HG03045 (cell line): Measurements from ENCODE around the gene RIBC2.
"Not testable (repeated sequence)": the region's sequence is repeated elsewhere in the genome, so short reads cannot be mapped to it uniquely, and the experiment has no call there.

ENCODE experiments used
- ATAC-seq: cut with Tn5 transposase; IDR thresholded peaks from one replicate; pipeline ENCODE4 v1.9.1; 2021; ENCODE audit warnings: mild to moderate bottlenecking, moderate library complexity; ENCODE audit not compliant: unreplicated experiment

Gene RIBC2

GRCh38 chr22:45424241-45424731 is 10.8 kb downstream of the RIBC2 start:
- no peak for ATAC-seq

- ATAC-seq, result no peak
Measured at GRCh38 chr22:45425101-45425500, 11.6 kb downstream of the RIBC2 start.

DNA sequence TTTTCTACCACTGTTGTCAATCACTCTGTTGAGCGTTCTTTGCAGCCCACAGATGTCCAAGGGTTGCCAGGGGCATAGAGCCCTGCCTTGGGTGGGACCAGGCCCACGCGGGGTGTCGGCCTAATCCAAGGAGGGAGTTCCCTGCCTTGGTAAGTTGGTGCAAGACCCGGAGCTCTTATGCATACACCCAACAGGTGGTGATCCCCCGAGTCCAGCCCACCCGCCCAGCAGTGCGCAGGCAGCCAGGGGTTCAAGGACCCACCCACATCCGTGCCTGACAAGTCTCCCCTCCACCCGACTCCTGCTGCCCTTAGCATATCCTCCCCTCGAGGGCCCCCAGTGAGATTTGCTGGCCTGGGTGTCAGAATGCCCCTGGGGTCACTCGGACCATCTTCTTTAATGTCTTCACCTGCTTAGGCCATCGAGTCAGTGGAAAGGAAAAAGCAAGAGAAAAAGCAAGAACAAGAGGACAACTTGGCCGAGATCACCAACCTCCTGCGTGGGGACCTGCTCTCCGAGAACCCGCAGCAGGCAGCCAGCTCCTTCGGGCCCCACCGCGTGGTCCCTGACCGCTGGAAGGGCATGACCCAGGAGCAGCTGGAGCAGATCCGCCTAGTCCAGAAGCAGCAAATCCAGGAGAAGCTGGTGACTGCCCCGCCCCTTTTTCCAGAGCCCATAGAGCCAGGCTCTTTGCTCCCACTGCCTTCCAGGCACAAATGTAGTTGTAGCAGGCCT is 12.2 kb downstream of the RIBC2 start:
- ATAC-seq, result no peak

DNA sequence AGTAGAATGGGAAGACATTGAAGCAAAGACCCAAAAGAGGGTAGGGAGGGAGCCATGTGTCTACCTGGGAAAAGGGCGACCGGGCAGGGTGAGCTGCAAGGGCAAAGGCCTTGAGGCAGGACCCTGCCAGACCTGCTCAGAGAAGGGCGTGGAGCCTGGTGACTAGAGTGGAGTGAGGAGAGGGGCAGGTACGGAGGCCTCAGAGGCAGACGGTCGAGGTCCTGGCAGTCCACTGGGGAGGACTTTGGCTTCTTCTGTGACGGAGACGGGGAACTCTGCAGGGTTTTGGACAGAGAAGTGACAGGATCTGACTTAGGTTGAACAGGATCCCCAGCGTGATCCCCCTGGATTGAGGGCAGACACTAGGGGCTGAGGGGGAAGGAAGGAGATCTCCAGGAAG is 12.9 kb downstream of the RIBC2 start:
- ATAC-seq, result no peak

- no peak for ATAC-seq
Measured at GRCh38 chr22:45427114-45427513, 13.6 kb downstream of the RIBC2 start.

DNA sequence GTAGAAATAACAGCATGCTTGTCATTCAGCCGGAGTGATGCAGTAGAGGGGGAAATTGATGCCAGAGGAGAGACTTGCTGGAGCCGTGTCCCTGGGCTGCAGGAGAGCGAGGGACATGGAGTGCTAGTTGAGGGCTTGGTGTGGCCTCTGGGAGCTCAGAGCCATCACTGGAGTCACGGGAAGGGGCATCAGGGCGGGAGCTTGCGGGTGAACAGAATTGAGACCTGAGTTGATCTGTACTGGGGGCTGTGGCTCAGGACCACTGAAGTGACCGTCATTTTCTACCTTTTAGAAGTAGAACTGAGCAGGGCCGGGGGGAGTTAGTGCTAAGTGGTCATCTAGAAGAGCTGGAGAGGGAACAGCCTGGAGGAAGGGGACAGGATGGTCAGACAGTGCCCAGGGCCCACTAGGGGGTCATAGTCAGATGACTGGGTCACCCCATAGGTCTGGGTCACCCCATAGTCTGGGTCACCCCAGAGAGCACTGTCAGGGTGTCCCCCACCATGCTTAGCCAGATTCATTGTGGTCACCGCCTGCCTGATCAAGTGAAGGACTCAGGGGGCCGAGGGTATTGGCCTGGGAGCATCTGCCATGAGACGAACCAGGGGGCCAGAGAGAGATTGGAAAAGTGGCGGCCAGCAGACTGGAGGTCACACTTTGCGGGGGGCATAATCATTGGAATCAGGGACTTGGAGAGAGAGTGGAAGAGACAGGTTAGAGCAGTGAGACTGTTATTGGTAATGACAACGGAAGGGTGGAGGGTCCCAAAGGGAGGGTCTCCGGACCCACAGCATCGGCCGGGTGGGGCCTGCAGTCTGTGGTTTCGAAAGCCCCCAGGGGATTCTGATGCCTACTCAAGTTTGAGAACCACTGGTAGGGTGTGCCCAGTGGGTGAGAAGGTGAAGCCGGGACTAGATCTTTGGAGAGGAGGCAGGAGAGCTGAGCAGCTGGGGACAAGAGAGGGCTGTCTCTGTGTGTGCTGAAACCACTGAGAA is 15.2 kb downstream of the RIBC2 start:
- ATAC-seq, result no peak

DNA sequence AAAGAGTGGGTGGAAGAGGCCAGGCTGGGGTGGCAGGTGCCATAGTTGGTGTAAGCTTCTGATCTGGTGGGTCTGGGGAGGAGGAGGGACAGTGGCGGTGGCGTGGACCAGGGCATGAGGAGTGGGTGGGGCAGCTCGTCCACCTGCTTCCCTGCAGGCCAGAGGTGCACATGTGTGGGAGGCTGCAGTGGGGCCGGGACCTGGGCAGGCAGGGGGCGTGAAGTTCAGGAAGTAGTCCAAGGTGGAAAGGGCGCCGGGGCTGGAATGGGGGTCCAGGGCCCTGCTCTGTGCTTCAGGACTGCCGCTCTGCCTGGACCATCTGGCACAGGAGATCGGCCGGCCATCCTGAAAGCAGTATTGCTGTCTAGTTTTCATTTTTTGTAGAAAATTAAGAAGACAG is 15.9 kb downstream of the RIBC2 start:
- ATAC-seq, result no peak

DNA sequence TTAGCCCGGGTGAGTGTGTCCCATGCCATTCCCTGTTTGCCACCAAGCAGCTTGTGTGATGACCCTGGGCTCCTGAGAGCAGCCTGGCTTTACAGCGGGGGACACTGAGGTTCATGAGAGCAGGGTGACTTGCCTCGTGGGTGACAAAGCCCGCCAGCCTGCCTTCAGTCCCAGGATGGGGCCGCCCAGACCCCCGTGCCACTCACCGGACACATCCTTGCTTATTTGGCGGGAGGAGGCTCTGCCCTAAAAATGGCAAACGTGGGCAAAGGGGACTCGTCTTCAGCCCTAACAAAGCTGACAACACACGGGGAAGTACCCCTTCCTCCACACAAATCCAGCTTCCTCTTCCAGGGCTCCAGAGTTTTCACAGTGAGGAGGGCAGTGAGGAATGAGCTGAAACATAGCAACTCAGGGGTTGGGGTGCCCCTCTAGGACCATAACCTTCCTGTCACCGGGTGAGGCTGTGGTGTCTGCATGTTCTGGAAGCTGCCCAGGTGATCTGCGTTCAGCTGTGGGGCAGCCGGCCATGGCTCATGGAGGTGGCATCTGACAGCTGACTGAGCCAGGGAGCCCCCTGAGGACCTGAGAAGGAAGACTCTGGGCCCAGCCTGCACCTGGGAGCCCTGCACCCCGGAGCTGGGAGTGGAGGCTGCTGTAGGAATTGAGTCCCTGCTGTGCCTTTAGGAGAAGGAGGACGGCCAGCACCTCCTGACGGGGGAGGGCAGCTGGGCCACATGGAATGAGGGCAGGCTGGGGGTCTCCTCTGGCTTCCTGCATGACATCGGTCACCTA is 16.7 kb downstream of the RIBC2 start:
- no peak for ATAC-seq

GRCh38 chr22:45430871-45431270 is 17.4 kb downstream of the RIBC2 start:
- ATAC-seq, result no peak

- ATAC-seq, result no peak
Measured at GRCh38 chr22:45434981-45435380, 21.5 kb downstream of the RIBC2 start.

GRCh38 chr22:45435544-45436139 is 22.1 kb downstream of the RIBC2 start:
- no peak for ATAC-seq

DNA sequence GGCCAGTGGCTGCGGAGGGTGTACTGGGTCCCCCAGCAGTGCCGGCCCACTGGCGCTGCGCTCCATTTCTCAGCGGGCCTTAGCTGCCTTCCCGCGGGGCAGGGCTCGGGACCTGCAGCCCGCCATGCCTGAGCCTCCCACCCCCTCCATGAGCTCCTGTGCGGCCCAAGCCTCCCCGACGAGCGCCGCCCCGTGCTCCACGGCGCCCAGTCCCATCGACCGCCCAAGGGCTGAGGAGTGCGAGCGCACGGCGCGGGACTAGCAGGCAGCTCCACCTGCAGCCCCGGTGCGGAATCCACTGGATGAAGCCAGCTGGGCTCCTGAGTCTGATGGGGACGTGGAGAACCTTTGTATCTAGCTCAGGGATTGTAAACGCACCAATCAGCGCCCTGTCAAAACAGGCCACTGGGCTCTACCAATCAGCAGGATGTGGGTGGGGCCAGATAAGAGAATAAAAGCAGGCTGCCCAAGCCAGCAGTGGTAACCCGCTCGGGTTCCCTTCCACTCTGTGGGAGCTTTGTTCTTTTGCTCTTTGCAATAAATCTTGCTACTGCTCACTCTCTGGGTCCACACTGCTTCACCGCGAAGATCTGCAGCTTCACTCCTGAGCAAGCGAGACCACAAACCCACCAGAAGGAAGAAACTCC is 23.5 kb downstream of the RIBC2 start:
- not testable (repeated sequence) for ATAC-seq

DNA sequence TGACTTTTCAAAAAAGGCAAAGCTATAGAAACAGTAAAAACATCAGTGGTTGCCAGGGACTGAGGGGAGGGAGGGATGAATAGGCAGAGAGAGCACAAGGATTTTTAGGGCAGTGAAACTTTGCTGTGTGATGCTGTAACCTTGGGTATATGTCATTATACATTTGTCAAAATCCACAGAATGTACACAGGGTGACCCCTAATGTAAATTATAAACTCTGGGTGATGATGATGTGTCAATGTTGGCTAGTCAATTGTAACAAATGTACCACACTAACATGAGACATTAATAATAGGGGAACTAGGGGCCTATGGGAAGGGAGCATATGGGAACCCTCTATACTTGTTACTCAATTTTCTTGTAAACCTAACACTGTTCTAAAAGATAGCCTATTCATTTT is 24.8 kb downstream of the RIBC2 start:
- no peak for ATAC-seq

GRCh38 chr22:45440688-45441087 is 27.2 kb downstream of the RIBC2 start:
- not testable (repeated sequence) for ATAC-seq

- ATAC-seq, result no peak
Measured at GRCh38 chr22:45441138-45441537, 27.6 kb downstream of the RIBC2 start.

DNA sequence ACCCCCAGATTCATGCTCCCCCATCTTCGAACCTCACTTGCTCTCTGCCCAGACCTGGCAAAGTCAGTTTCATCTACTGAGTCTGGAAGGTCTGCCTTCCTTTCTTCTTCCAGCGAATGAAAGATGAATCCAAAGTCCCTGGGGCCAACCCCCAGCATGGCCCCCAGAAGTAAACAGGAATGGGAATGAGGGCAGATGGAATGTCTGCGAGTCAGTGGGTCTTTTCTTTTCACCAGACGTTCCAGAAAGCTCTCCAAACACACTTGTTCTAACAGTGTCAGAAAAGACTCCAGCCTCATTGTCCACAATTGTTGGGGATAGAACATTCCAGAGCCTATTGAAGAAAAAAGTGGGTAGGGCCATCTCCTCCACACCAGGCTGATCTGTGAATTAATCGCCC is 28.6 kb downstream of the RIBC2 start:
- ATAC-seq, result no peak

DNA sequence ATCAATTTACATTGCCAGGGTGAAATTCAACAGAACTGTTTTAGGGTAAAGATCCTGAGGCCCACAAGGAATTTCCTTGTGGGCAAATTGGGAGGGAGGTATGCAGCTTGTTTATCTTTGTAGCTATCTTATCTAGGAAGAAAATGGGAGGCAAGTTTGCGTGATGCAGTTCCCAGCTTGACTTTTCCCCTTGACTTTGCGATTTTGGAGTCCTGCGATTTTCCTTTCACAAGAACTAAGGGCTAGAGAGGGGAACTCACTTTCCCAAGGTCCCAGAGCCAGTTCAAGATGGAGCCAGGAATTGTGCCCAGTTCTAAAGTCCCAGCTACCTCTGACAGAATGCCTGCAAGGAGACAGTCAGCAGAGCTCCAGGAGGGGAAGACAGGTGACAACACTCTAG is 30.7 kb downstream of the RIBC2 start:
- no peak for ATAC-seq

DNA sequence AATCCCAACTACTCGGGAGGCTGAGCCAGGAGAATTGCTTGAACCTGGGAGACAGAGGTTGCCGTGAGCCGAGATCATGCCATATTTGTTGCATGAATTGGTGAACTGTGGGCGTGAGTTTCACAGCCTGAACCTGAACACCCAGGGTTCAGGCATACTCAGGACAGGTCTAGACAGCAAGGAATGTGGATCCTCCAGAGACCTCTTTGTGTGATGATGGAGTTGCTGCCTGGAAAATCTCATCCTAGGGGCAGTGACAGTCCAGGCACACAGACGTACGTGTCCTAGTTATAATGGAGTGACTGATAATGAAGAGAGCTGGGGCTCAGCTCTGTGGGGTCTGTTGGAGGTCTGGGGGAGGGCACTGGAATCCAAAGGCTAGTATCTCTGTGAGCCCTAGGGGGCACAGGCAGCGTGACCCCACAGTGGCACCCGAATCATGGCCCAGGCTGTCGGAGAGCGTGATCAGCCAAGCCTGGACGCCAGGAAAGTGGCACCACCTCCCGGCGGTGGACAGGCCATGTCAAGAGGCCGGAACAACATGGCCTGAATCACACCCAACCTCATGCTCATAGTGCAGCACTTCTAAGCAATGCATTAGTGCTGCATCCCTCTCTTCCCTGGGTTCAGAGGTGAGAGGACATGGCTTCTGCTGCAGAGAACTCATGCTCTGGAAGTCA is 31.7 kb downstream of the RIBC2 start:
- no peak for ATAC-seq

- ATAC-seq, result no peak
Measured at GRCh38 chr22:45446216-45446615, 32.7 kb downstream of the RIBC2 start.

DNA sequence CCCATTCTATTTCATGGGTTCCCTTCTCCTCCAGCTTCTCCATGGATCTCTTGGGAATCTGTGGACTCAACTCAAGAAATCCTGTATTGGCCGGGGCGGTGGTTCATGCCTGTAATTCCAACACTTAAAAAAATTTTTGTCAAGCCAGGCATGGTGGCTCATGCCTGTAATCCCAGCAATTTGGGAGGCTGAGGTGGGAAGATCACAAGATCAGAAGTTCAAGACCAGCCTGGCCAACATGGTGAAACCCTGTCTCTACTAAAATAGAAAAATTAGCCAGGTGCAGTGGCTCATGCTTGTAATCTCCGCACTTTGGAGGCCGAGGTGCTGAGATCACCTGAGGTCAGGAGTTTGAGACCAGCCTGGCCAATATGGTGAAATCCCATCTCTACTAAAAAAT is 34.1 kb downstream of the RIBC2 start:
- ATAC-seq, result not testable (repeated sequence)
